CD4-positive, alpha-beta T cell treated with Interleukin-2 at 100 ng/mL for 4 hours (primary cell): ENCODE data around the gene FRMPD2.
"Not testable (repeated sequence)": the region's sequence is repeated elsewhere in the genome, so short reads cannot be mapped to it uniquely, and the experiment has no call there.

Experiments
- DNase-seq: peaks from one replicate; pipeline ENCODE4 v3.0.0-alpha.2; 2020; ENCODE audit warnings: low spot score

Gene FRMPD2

GRCh38 chr10:48233559-48234005, 40.9 kb downstream of the FRMPD2 start:
- DNase-seq = no peak

GRCh38 chr10:48232717-48233447, 41.6 kb downstream of the FRMPD2 start:
- no peak for DNase-seq

- DNase-seq = no peak
Measured at GRCh38 chr10:48231699-48232315, 42.7 kb downstream of the FRMPD2 start.

- no peak for DNase-seq
Measured at GRCh38 chr10:48231178-48231577, 43.3 kb downstream of the FRMPD2 start.

- DNase-seq = no peak
Measured at GRCh38 chr10:48227213-48227612, 47.3 kb downstream of the FRMPD2 start.

- DNase-seq = no peak
Measured at GRCh38 chr10:48224979-48225560, 49.4 kb downstream of the FRMPD2 start.

GRCh38 chr10:48224296-48224695, 50.2 kb downstream of the FRMPD2 start:
- DNase-seq = no peak

GRCh38 chr10:48221814-48222213, 52.7 kb downstream of the FRMPD2 start:
- no peak for DNase-seq

- DNase-seq = not testable (repeated sequence)
Measured at GRCh38 chr10:48221031-48221430, 53.5 kb downstream of the FRMPD2 start.

GRCh38 chr10:48219194-48219593, 55.3 kb downstream of the FRMPD2 start:
- DNase-seq = no peak

- no peak for DNase-seq
Measured at GRCh38 chr10:48216744-48217143, 57.8 kb downstream of the FRMPD2 start.

- DNase-seq = no peak
Measured at GRCh38 chr10:48216204-48216505, 58.3 kb downstream of the FRMPD2 start.

- peak; percentile 17 for DNase-seq
Measured at GRCh38 chr10:48215486-48216203, 58.9 kb downstream of the FRMPD2 start.

- no peak for DNase-seq
Measured at GRCh38 chr10:48214716-48215485, 59.6 kb downstream of the FRMPD2 start.

- DNase-seq = no peak
Measured at GRCh38 chr10:48213047-48213446, 61.4 kb downstream of the FRMPD2 start.

- no peak for DNase-seq
Measured at GRCh38 chr10:48211777-48212176, 62.7 kb downstream of the FRMPD2 start.

- no peak for DNase-seq
Measured at GRCh38 chr10:48210966-48211365, 63.5 kb downstream of the FRMPD2 start.

GRCh38 chr10:48210391-48210790, 64.1 kb downstream of the FRMPD2 start:
- no peak for DNase-seq

GRCh38 chr10:48209241-48209640, 65.3 kb downstream of the FRMPD2 start:
- no peak for DNase-seq

- no peak for DNase-seq
Measured at GRCh38 chr10:48207853-48208252, 66.6 kb downstream of the FRMPD2 start.

- DNase-seq = no peak
Measured at GRCh38 chr10:48206482-48207250, 67.8 kb downstream of the FRMPD2 start.
